Measurements from ENCODE around the gene PCSK5. TPM values are rescaled to one million over a fixed set of nuclear protein-coding genes. Genes with fewer than 3 reads are reported as not detected.

The PCSK5 gene
- total RNA-seq, 2 donors from 2014 or later = 2.4 to 32.2 TPM

GRCh38 chr9:76373784-76374474, 483.5 kb downstream of the PCSK5 start:
- H3K9me3 ChIP-seq = no peaks in the 10 kb centered on the region
- no peaks in the 10 kb centered on the region for H3K36me3 ChIP-seq
- H3K4me3 ChIP-seq = no peak overlapping the region
- WGBS = 84% methylated on average over 6 of the region's 6 CpGs
- H3K27me3 ChIP-seq (replicated peaks; ENCODE audit: insufficient read depth) = no peaks in the 10 kb centered on the region
- intact Hi-C loops (cut with DNase I) = loop anchor here (10.0 kb wide), 1 partner anchor 81 kb away; the partner anchor contains the start of gene GCNT1
- no peak overlapping the region for H3K27ac ChIP-seq
- TF ChIP-seq POLR2AphosphoS5 (IDR thresholded peaks at IDR 0.05) (no peak), POLR2A (IDR thresholded peaks at IDR 0.05) (no peak)
- no peaks in the 10 kb centered on the region for H3K4me1 ChIP-seq (replicated peaks)
- DNase-seq (ENCODE audit: low spot score) = no peak

DNA sequence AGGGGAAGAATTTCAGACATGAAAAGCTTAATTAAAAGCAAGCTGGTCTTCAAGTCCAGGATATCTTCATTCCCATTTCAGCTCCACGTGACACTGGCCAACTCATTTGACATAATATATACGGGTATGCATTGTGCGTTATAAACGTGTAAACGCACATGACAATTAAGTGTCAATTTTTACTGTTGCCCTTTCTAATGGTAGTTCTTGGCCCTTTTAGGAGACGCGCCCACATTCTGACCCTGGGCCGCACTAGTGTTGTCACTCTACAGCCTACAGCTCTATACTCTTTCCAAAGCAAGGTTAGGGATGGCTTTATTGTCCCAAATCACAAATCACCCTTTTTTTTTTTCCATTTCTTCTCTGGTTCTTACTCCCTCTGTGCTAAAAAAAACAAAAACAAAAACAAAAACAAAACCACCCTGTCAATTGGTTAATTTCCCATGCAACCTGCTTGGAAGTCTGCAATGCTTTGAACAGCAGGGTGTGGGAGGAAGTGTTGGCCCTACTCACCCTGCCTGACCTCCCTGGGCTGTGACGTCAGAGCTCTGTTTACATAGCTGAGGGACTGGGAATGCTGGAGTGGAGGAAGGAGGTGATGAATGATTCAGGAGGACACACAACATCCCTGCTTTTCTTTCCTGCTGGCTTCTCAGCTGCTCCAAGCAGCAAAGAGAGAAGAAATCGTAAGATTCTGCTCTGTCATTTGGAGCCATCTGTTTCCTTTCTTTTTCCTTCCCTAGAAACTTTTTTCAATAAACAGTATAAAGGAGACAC, 484.5 kb downstream of the PCSK5 start:
- no peaks in the 10 kb centered on the region for H3K9me3 ChIP-seq
- no peak for DNase-seq (ENCODE audit: low spot score)
- no peak overlapping the region for H3K27ac ChIP-seq
- intact Hi-C loops (cut with DNase I) = loop anchor here (10.0 kb wide), 1 partner anchor 80 kb away; the partner anchor contains the start of gene GCNT1
- H3K36me3 ChIP-seq = no peaks in the 10 kb centered on the region
- 78% methylated on average over 10 of the region's 10 CpGs for WGBS
- no peak overlapping the region for H3K4me3 ChIP-seq
- no peaks in the 10 kb centered on the region for H3K4me1 ChIP-seq (replicated peaks)
- no peak for TF ChIP-seq POLR2AphosphoS5 (IDR thresholded peaks at IDR 0.05)
- no peak for TF ChIP-seq CTCF (IDR thresholded peaks at IDR 0.05)
- no peak for TF ChIP-seq POLR2A (IDR thresholded peaks at IDR 0.05)
- no peaks in the 10 kb centered on the region for H3K27me3 ChIP-seq (replicated peaks; ENCODE audit: insufficient read depth)

GRCh38 chr9:76377791-76378190, 487.3 kb downstream of the PCSK5 start:
- H3K27me3 ChIP-seq (replicated peaks; ENCODE audit: insufficient read depth) = no peaks in the 10 kb centered on the region
- H3K27ac ChIP-seq = no peak overlapping the region
- no peak for DNase-seq (ENCODE audit: low spot score)
- H3K4me3 ChIP-seq = no peak overlapping the region
- no peaks in the 10 kb centered on the region for H3K4me1 ChIP-seq (replicated peaks)
- H3K36me3 ChIP-seq = no peaks in the 10 kb centered on the region
- H3K9me3 ChIP-seq = no peaks in the 10 kb centered on the region
- intact Hi-C loops (cut with DNase I) = loop anchor here (10.0 kb wide), 1 partner anchor 77 kb away; the partner anchor contains the start of gene GCNT1
- no peak for TF ChIP-seq CTCF (IDR thresholded peaks at IDR 0.05)
- no peak for TF ChIP-seq POLR2AphosphoS5 (IDR thresholded peaks at IDR 0.05)
- no peak for TF ChIP-seq POLR2A (IDR thresholded peaks at IDR 0.05)

DNA sequence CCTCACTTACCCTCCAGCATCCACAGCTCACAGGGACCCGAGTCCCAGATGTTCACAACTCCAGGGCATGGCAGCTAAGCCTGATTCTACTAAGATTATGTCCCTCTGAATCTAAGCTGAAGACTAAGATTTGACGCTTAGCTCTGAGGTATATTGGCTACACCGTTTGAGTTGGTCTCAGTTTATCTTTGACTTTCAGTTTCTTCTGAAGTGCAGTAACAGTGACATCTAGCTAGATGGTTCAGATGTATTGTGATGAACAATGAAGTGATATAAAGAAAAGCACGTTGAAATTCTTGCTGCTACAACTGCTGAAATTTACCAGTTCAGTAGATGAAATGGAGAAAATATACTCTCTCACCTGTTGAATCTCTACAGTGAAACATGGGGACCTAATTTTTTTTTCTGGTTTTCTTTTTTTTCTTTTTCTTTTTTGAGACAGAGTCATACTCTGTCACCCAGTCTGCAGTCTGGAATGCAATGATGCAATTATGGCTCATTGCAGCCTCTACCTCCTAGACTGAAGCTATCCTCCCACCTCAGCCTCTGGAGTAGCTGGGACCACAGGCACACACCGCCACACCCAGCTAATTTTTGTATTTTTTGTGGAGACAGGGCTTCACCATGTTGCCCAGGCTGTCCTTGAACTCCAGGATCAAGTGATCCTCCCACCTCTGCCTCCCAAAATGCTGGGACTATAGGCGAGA, 488.0 kb downstream of the PCSK5 start:
- Histone ChIP-seq H3K36me3 (no peaks in the 10 kb centered on the region), H3K27ac (no peak overlapping the region), H3K9me3 (no peaks in the 10 kb centered on the region), H3K4me3 (no peak overlapping the region), H3K27me3 (replicated peaks; ENCODE audit: insufficient read depth) (no peaks in the 10 kb centered on the region), H3K4me1 (replicated peaks) (no peaks in the 10 kb centered on the region)
- 90% methylated on average over 6 of the region's 6 CpGs for WGBS
- DNase-seq (ENCODE audit: low spot score) = no peak
- intact Hi-C loops (cut with DNase I) = loop anchor here (10.0 kb wide), 1 partner anchor 76 kb away; the partner anchor contains the start of gene GCNT1
- TF ChIP-seq POLR2A (IDR thresholded peaks at IDR 0.05) (no peak), POLR2AphosphoS5 (IDR thresholded peaks at IDR 0.05) (no peak), CTCF (IDR thresholded peaks at IDR 0.05) (no peak)

DNA sequence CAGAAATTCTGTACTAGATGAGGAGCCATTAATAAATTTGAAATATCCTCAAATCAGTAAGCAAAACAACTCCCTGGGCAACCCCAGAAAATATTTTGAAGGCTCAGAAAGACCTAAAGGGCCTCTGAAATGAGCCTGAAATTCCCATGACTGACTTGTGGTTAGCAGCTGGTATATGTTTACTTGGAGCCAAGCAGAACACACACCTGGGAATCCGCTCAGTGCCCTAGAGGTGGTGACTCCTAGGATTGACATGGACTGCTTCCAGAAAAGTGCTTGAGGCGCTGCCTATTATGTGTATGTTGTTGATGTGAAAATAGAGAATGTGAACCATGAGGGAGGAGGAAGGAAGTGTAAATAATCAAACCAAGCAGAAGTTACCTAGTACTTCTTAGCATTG, 489.0 kb downstream of the PCSK5 start:
- intact Hi-C loops (cut with DNase I) = loop anchor here (10.0 kb wide), 1 partner anchor 75 kb away; the partner anchor contains the start of gene GCNT1
- Histone ChIP-seq H3K36me3 (no peaks in the 10 kb centered on the region), H3K4me1 (replicated peaks) (no peaks in the 10 kb centered on the region), H3K9me3 (no peaks in the 10 kb centered on the region), H3K27ac (no peak overlapping the region), H3K4me3 (no peak overlapping the region), H3K27me3 (replicated peaks; ENCODE audit: insufficient read depth) (no peaks in the 10 kb centered on the region)
- no peak for TF ChIP-seq POLR2AphosphoS5 (IDR thresholded peaks at IDR 0.05)
- TF ChIP-seq POLR2A (IDR thresholded peaks at IDR 0.05) = no peak
- TF ChIP-seq CTCF (IDR thresholded peaks at IDR 0.05) = no peak
- 82% methylated on average over 2 of the region's 2 CpGs for WGBS
- DNase-seq (ENCODE audit: low spot score) = no peak

Data from prostate gland (tissue), 2 donors.